NCI-H2196 treated with DMSO at 0.1 percent for 48 hours (cell line): ENCODE data around the gene HAPSTR1.
"Not testable (repeated sequence)": the region's sequence is repeated elsewhere in the genome, so short reads cannot be mapped to it uniquely, and the experiment has no call there.

Source experiments
- DNase-seq: peaks from one replicate; lab custom pipeline; 2025; ENCODE audit not compliant: unreplicated experiment; lab: John Stamatoyannopoulos, UW

The HAPSTR1 gene

GRCh38 chr16:9090960-9091866, at the start of gene HAPSTR1:
HAPSTR1 (plus strand) TSS chr16:9091644; CDS start chr16:9092045, 401 bp downstream.
- peak; percentile 99 for DNase-seq

- DNase-seq: no peak
Measured at GRCh38 chr16:9042533-9042932, 48.9 kb upstream of the HAPSTR1 start.

GRCh38 chr16:9042964-9043680, 48.3 kb upstream of the HAPSTR1 start:
- no peak for DNase-seq

- not testable (repeated sequence) for DNase-seq
Measured at GRCh38 chr16:9045562-9045961, 45.9 kb upstream of the HAPSTR1 start.

- no peak for DNase-seq
Measured at GRCh38 chr16:9046667-9047055, 44.8 kb upstream of the HAPSTR1 start.

GRCh38 chr16:9047689-9048301, 43.6 kb upstream of the HAPSTR1 start:
- peak; percentile 91 for DNase-seq

- DNase-seq: no peak
Measured at GRCh38 chr16:9048302-9048700, 43.1 kb upstream of the HAPSTR1 start.

- DNase-seq: no peak
Measured at GRCh38 chr16:9049241-9049640, 42.2 kb upstream of the HAPSTR1 start.

- DNase-seq: no peak
Measured at GRCh38 chr16:9050102-9050830, 41.2 kb upstream of the HAPSTR1 start.

- DNase-seq: no peak
Measured at GRCh38 chr16:9053006-9053601, 38.3 kb upstream of the HAPSTR1 start.

- DNase-seq: no peak
Measured at GRCh38 chr16:9054460-9054859, 37.0 kb upstream of the HAPSTR1 start.

GRCh38 chr16:9055115-9055514, 36.3 kb upstream of the HAPSTR1 start:
- no peak for DNase-seq

GRCh38 chr16:9055661-9056060, 35.8 kb upstream of the HAPSTR1 start:
- no peak for DNase-seq

GRCh38 chr16:9056061-9056460, 35.4 kb upstream of the HAPSTR1 start:
- no peak for DNase-seq

GRCh38 chr16:9058211-9058610, 33.2 kb upstream of the HAPSTR1 start:
- DNase-seq: no peak

GRCh38 chr16:9060225-9060624, 31.2 kb upstream of the HAPSTR1 start:
- DNase-seq: no peak

- DNase-seq: no peak
Measured at GRCh38 chr16:9061358-9061813, 30.1 kb upstream of the HAPSTR1 start.

GRCh38 chr16:9062301-9062700, 29.1 kb upstream of the HAPSTR1 start:
- DNase-seq: no peak

GRCh38 chr16:9065077-9065476, 26.4 kb upstream of the HAPSTR1 start:
- DNase-seq: no peak

GRCh38 chr16:9068886-9069285, 22.6 kb upstream of the HAPSTR1 start:
- no peak for DNase-seq

- DNase-seq: no peak
Measured at GRCh38 chr16:9070254-9070653, 21.2 kb upstream of the HAPSTR1 start.
